ENCODE measurements around the gene MPZL3. TPM values are rescaled to one million over a fixed set of nuclear protein-coding genes. Genes with fewer than 3 reads are reported as not detected.
A peak's percentile ranks its signal among the peaks of the same experiment; 100 is the strongest.

The MPZL3 gene
- total RNA-seq, 6 experiments from 2014 or later = 2.7 to 9.3 (median 6.8) TPM

- WGBS (ENCODE audit: insufficient coverage, low coverage, low lambda C conversion rate, missing lambda C conversion rate) = 69% methylated on average over 13 of the region's 13 CpGs
These were observed 12.7 kb upstream of the MPZL3 start for GRCh38 chr11:118264569-118265465.

DNA sequence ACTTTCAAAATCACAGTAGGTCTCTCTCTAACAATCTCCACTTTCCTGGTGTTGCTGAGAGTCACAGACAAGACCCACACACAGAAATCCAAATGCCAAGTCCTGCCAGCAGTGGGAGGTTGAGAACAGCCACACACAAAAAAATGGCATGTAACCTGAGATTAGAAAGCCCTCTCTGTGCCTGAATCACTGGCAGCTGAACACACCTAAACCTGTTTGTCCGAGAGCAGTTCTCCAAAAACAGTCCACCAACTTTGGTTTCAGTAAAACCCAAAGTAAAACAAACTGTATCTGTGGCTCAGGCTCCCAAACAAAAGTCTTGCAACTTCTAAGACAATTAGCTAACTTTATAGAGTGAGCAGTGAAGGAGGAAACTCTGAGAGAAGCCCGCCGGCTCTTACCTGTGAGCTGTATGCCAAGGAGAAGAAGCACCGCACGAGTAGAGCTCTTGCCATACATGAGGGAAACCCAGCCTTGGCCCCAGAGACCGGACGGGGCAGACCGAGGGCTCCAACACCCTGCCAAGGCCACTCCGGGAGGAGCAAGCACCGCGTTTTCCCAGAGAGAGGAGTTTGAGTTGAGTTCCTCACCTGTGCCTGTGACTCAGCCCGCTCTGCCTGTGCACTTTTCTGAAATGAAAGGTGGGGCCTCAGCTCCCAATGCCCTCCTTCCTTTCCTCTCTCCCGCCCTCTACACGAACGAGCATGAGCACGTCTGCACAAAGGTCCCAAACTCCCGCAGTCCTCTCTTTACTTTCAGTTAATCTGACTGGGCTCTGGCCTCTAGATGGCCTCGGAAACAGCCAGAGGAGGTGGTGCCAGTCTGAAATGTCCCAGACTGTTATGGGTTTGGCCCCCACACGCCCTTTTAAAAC, 11.8 kb upstream of the MPZL3 start, which contains the start of gene MPZL2:
MPZL2 (minus strand) TSS at position 603 of the 874 bp plus-strand sequence; CDS start at position 459, 144 bp downstream.
- H3K4me1 ChIP-seq = peaks cover 0 to 8% (median 4%) of the 10 kb centered on the region in 4 donors
- intact Hi-C loops (cut with DNase I) = no loop called here
- no peaks in the 10 kb centered on the region for H3K27me3 ChIP-seq
- peak within 1 kb of the TSS; percentile 44 to 62 (median 59) for H3K4me3 ChIP-seq
- WGBS (ENCODE audit: insufficient coverage, low coverage, low lambda C conversion rate, missing lambda C conversion rate) = 3% methylated on average over 18 of the region's 19 CpGs
- peak within 1 kb of the TSS; percentile 60 to 87 (median 68) for H3K27ac ChIP-seq
- H3K36me3 ChIP-seq = peaks cover 0 to 16% (median 0%) of the 10 kb centered on the region in 4 donors
- H3K9me3 ChIP-seq = no peaks in the 10 kb centered on the region
- TF ChIP-seq, protein P1, sequence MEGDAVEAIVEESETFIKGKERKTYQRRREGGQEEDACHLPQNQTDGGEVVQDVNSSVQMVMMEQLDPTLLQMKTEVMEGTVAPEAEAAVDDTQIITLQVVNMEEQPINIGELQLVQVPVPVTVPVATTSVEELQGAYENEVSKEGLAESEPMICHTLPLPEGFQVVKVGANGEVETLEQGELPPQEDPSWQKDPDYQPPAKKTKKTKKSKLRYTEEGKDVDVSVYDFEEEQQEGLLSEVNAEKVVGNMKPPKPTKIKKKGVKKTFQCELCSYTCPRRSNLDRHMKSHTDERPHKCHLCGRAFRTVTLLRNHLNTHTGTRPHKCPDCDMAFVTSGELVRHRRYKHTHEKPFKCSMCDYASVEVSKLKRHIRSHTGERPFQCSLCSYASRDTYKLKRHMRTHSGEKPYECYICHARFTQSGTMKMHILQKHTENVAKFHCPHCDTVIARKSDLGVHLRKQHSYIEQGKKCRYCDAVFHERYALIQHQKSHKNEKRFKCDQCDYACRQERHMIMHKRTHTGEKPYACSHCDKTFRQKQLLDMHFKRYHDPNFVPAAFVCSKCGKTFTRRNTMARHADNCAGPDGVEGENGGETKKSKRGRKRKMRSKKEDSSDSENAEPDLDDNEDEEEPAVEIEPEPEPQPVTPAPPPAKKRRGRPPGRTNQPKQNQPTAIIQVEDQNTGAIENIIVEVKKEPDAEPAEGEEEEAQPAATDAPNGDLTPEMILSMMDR (IDR thresholded peaks at IDR 0.05) = peak in 3 of 4 donors; percentile 21 to 24 (median 23)
- peak; percentile 91 for TF ChIP-seq POLR2A (IDR thresholded peaks at IDR 0.05)
- peak; percentile 97 to 98 (median 98) for ATAC-seq
- DNase-seq = peak; percentile 77 to 89 (median 80)

More at GRCh38 chr11:118264569-118265465, 12.7 kb upstream of the MPZL3 start:
- H3K4me3 ChIP-seq = peak overlapping the region in 2 of 3 donors; percentile 59 to 62
- TF ChIP-seq, protein P1 (IDR thresholded peaks at IDR 0.05) = no peak
- TF ChIP-seq POLR2A (IDR thresholded peaks at IDR 0.05) = no peak
- ATAC-seq (no peak), DNase-seq (no peak)
- peak overlapping the region in 2 of 3 donors; percentile 68 to 87 for H3K27ac ChIP-seq
- no peaks in the 10 kb centered on the region for H3K27me3 ChIP-seq
- H3K9me3 ChIP-seq = no peaks in the 10 kb centered on the region
- intact Hi-C loops (cut with DNase I) = no loop called here
- H3K4me1 ChIP-seq = peaks cover 0 to 8% (median 4%) of the 10 kb centered on the region in 4 donors
- H3K36me3 ChIP-seq = peaks cover 0 to 7% (median 0%) of the 10 kb centered on the region in 4 donors

DNA sequence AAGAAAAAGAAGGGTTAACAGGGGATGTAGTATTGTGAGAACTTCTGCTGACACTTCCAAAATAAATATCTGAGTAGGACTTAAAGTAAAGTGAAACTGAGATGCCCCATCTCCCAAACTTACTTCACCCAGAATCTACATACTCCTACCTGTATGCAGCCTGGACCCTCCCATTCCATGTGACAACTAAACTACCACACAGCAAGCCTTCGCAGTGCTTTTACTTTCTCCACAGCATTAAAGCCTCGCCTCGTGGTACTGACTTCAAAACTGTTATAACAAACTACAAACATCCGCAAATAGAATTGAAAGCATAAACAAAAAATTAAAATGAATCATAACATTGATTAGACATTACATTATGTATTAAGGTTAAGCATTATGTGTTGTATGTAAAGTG, 10.9 kb upstream of the MPZL3 start:
- intact Hi-C loops (cut with DNase I) = no loop called here

GRCh38 chr11:118260353-118260752, 8.2 kb upstream of the MPZL3 start:
- H3K4me1 ChIP-seq = peaks cover 0 to 8% (median 4%) of the 10 kb centered on the region in 4 donors
- H3K36me3 ChIP-seq = peaks cover 0 to 16% (median 3%) of the 10 kb centered on the region in 4 donors
- H3K27me3 ChIP-seq = no peaks in the 10 kb centered on the region
- no peak for TF ChIP-seq POLR2A (IDR thresholded peaks at IDR 0.05)
- TF ChIP-seq, protein P1 (IDR thresholded peaks at IDR 0.05) = no peak
- H3K27ac ChIP-seq = no peak overlapping the region
- no peaks in the 10 kb centered on the region for H3K9me3 ChIP-seq
- ATAC-seq = no peak
- intact Hi-C loops (cut with DNase I) = no loop called here
- no peak overlapping the region for H3K4me3 ChIP-seq
- DNase-seq = no peak
- 85% methylated on average over 2 of the region's 3 CpGs for WGBS (ENCODE audit: insufficient coverage, low coverage, low lambda C conversion rate, missing lambda C conversion rate)

More for the DNA sequence above, 10.9 kb upstream of the MPZL3 start:
- DNase-seq (no peak), ATAC-seq (peak in 1 of 4 donors; percentile 16)
- H3K27me3 ChIP-seq = no peaks in the 10 kb centered on the region
- peak overlapping the region; percentile 44 to 62 (median 59) for H3K4me3 ChIP-seq
- H3K9me3 ChIP-seq = no peaks in the 10 kb centered on the region
- peaks cover 0 to 8% (median 4%) of the 10 kb centered on the region in 4 donors for H3K4me1 ChIP-seq
- 30% methylated on average over 4 of the region's 4 CpGs for WGBS (ENCODE audit: insufficient coverage, low coverage, low lambda C conversion rate, missing lambda C conversion rate)
- H3K36me3 ChIP-seq = peaks cover 0 to 16% (median 0%) of the 10 kb centered on the region in 4 donors
- TF ChIP-seq POLR2A (IDR thresholded peaks at IDR 0.05) = no peak
- TF ChIP-seq, protein P1 (IDR thresholded peaks at IDR 0.05) = no peak
- H3K27ac ChIP-seq = peak overlapping the region in 2 of 3 donors; percentile 68 to 87
